Lower leg skin (tissue), 4 donors: Measurements from ENCODE around the gene SNX25. TPM values are rescaled to one million over a fixed set of nuclear protein-coding genes. Genes with fewer than 3 reads are reported as not detected.
A peak's percentile ranks its signal among the peaks of the same experiment; 100 is the strongest.
"Not testable (repeated sequence)": the region's sequence is repeated elsewhere in the genome, so short reads cannot be mapped to it uniquely, and the experiment has no call there.

Experiments used
- DNase-seq, 2 donors: peaks; one replicate each; pipeline ENCODE4 v3.0.0-alpha.2; 2019; ENCODE audit warnings: low spot score in 2 of 2
- H3K4me3 ChIP-seq: fragments of 200-600 bp; sonication (generic); 2 replicates; pipeline ENCODE4 v1.5.1; 2017; ENCODE audit warnings: mild to moderate bottlenecking, low read depth; ENCODE audit not compliant: poor library complexity, severe bottlenecking
- CTCF ChIP-seq, 3 donors: fragments of 450-650 bp; IDR thresholded peaks; one replicate each; pipeline ENCODE4 v1.5.1; 2016; ENCODE audit warnings: antibody characterized with exemption in 3 of 3, mild to moderate bottlenecking in 3 of 3, moderate library complexity in 2 of 3
- POLR2A ChIP-seq, 2 donors: fragments of 450-650 bp; IDR thresholded peaks; one replicate each; pipeline ENCODE4 v1.6.1; 2016 to 2017; ENCODE audit warnings: antibody characterized with exemption in 2 of 2, mild to moderate bottlenecking in 1 of 2, moderate library complexity in 1 of 2
- WGBS, 2 donors: methylation state at CpG; one replicate each; pipeline ENCODE4 v1.1.5; 2018; 5-methylcytosine and 5-hydroxymethylcytosine counted together
- intact Hi-C: fragments of 100-400 bp; cut with DNase I; formaldehyde crosslinking; loops from one replicate; pipeline ENCODE4 v1.15.0; 2023; ENCODE audit warnings: low total_unique reads
- total RNA-seq, 4 donors: library from RNA; depleted of rRNA; stranded (reverse); fragments of >200 nt; gene quantifications; one replicate each; pipeline ENCODE4 v1.1.0, GENCODE V29; 2016

Gene SNX25
- total RNA-seq, 4 donors from 2014 or later, result 13.4 to 18.3 (median 15.6) TPM

GRCh38 chr4:185202984-185203485 lies 6.4 kb upstream of the SNX25 start:
- no peak for TF ChIP-seq POLR2A (IDR thresholded peaks at IDR 0.05)
- no peak for TF ChIP-seq CTCF (IDR thresholded peaks at IDR 0.05)
- intact Hi-C loops, result no loop called here
- WGBS, 2 donors, result 62 to 64% methylated on average over 8 of the region's 8 CpGs
- DNase-seq, result no peak
- H3K4me3 ChIP-seq, result peak overlapping the region; percentile 76

- peak within 1 kb of the TSS; percentile 76 for H3K4me3 ChIP-seq
- WGBS, 2 donors, result 0% methylated on average over 35 to 40 of the region's 103 CpGs
- TF ChIP-seq POLR2A (IDR thresholded peaks at IDR 0.05) (peak in 1 of 2 donors; percentile 43), CTCF (IDR thresholded peaks at IDR 0.05) (no peak)
- DNase-seq, result peak; percentile 82 to 96
- intact Hi-C loops, result no loop called here
Measured at GRCh38 chr4:185203486-185204237, 5.7 kb upstream of the SNX25 start, which contains the start of gene CFAP97. Gene CFAP97, minus strand, starts transcription at chr4:185204000. Its CDS starts 12,804 bp downstream, at chr4:185191196.

- DNase-seq, result no peak
- no peak for TF ChIP-seq CTCF (IDR thresholded peaks at IDR 0.05)
- no peak for TF ChIP-seq POLR2A (IDR thresholded peaks at IDR 0.05)
- intact Hi-C loops, result no loop called here
- WGBS, 2 donors, result 4% methylated on average over 14 of the region's 14 CpGs
- H3K4me3 ChIP-seq, result peak overlapping the region; percentile 76
Measured at GRCh38 chr4:185204238-185204910, 5.0 kb upstream of the SNX25 start.

- DNase-seq, intact Hi-C loops, H3K4me3 ChIP-seq: not testable (repeated sequence)
- 90 to 93% methylated on average over 13 of the region's 13 CpGs for WGBS, 2 donors
Measured at GRCh38 chr4:185205073-185205472, 4.3 kb upstream of the SNX25 start.

- H3K4me3 ChIP-seq, result no peak overlapping the region
- intact Hi-C loops, result no loop called here
- 93 to 94% methylated on average over 8 of the region's 8 CpGs for WGBS, 2 donors
- DNase-seq, result no peak
- TF ChIP-seq CTCF (IDR thresholded peaks at IDR 0.05), result no peak
- no peak for TF ChIP-seq POLR2A (IDR thresholded peaks at IDR 0.05)
Measured at GRCh38 chr4:185205697-185206342, 3.6 kb upstream of the SNX25 start.

- intact Hi-C loops, result no loop called here
- DNase-seq, result no peak
- 93 to 96% methylated on average over 5 of the region's 5 CpGs for WGBS, 2 donors
- TF ChIP-seq POLR2A (IDR thresholded peaks at IDR 0.05) (no peak), CTCF (IDR thresholded peaks at IDR 0.05) (no peak)
- H3K4me3 ChIP-seq, result no peak overlapping the region
Measured at GRCh38 chr4:185207466-185207865, 1.9 kb upstream of the SNX25 start.

GRCh38 chr4:185209852-185210101 lies 379 bp downstream of the SNX25 start:
- WGBS, 2 donors, result 0% methylated on average over 6 of the region's 39 CpGs; no CpG with 5 or more reads in 1 of the 2 donors
- H3K4me3 ChIP-seq, result peak overlapping the region; percentile 65
- DNase-seq, intact Hi-C loops: not testable (repeated sequence)
